Measurements from ENCODE around the gene CSNK1D. TPM values are rescaled to one million over a fixed set of nuclear protein-coding genes. Genes with fewer than 3 reads are reported as not detected.

The CSNK1D gene
- total RNA-seq, 6 experiments from 2014 or later = 116 to 128 (median 118) TPM

GRCh38 chr17:82313195-82314011 is 39.9 kb upstream of the CSNK1D start:
- no peak for DNase-seq
- Mint-ChIP-seq H3K4me1 (ENCODE audit: low read depth) (peaks cover 4% of the 10 kb centered on the region; the same call in 1 of the 2 replicates), H3K27ac (no peak overlapping the region), H3K36me3 (ENCODE audit: low read depth) (no peaks in the 10 kb centered on the region), H3K4me3 (no peak overlapping the region), H3K9me3 (no peaks in the 10 kb centered on the region), H3K27me3 (ENCODE audit: insufficient read depth) (peaks cover 18% of the 10 kb centered on the region)
- TF ChIP-seq CTCF (IDR thresholded peaks at IDR 0.05) = no peak

GRCh38 chr17:82311971-82312370 is 38.5 kb upstream of the CSNK1D start:
- no peak for DNase-seq
- Mint-ChIP-seq H3K9me3 (no peaks in the 10 kb centered on the region), H3K27ac (no peak overlapping the region), H3K4me1 (ENCODE audit: low read depth) (peaks cover 4% of the 10 kb centered on the region; the same call in 1 of the 2 replicates), H3K36me3 (ENCODE audit: low read depth) (no peaks in the 10 kb centered on the region), H3K4me3 (no peak overlapping the region), H3K27me3 (ENCODE audit: insufficient read depth) (peaks cover 18% of the 10 kb centered on the region)
- no peak for TF ChIP-seq CTCF (IDR thresholded peaks at IDR 0.05)

GRCh38 chr17:82310877-82311276 is 37.4 kb upstream of the CSNK1D start:
- no peaks in the 10 kb centered on the region for H3K36me3 Mint-ChIP-seq (ENCODE audit: low read depth)
- no peak overlapping the region for H3K4me3 Mint-ChIP-seq

GRCh38 chr17:82309656-82310570 is 36.4 kb upstream of the CSNK1D start:
- Mint-ChIP-seq H3K27ac (no peak overlapping the region), H3K4me1 (ENCODE audit: low read depth) (peaks cover 4% of the 10 kb centered on the region; the same call in 1 of the 2 replicates), H3K27me3 (ENCODE audit: insufficient read depth) (peaks cover 16% of the 10 kb centered on the region), H3K9me3 (no peaks in the 10 kb centered on the region), H3K4me3 (no peak overlapping the region), H3K36me3 (ENCODE audit: low read depth) (no peaks in the 10 kb centered on the region)
- DNase-seq = no peak
- TF ChIP-seq CTCF (IDR thresholded peaks at IDR 0.05) = no peak

More at GRCh38 chr17:82310877-82311276, 37.4 kb upstream of the CSNK1D start:
- no peak overlapping the region for H3K27ac Mint-ChIP-seq
- no peak for DNase-seq
- no peak for TF ChIP-seq CTCF (IDR thresholded peaks at IDR 0.05)
- H3K4me1 Mint-ChIP-seq (ENCODE audit: low read depth) = peaks cover 4% of the 10 kb centered on the region; the same call in 1 of the 2 replicates
- no peaks in the 10 kb centered on the region for H3K9me3 Mint-ChIP-seq
- peaks cover 18% of the 10 kb centered on the region for H3K27me3 Mint-ChIP-seq (ENCODE audit: insufficient read depth)

- Mint-ChIP-seq H3K9me3 (no peaks in the 10 kb centered on the region), H3K27me3 (ENCODE audit: insufficient read depth) (peaks cover 16% of the 10 kb centered on the region), H3K36me3 (ENCODE audit: low read depth) (no peaks in the 10 kb centered on the region), H3K27ac (no peak overlapping the region), H3K4me3 (no peak overlapping the region), H3K4me1 (ENCODE audit: low read depth) (peaks cover 4% of the 10 kb centered on the region; the same call in 1 of the 2 replicates)
- DNase-seq = no peak
- TF ChIP-seq CTCF (IDR thresholded peaks at IDR 0.05) = no peak
Observed at GRCh38 chr17:82305727-82306300, 32.3 kb upstream of the CSNK1D start.

Measured in HFFc6 (cell line).